Hematopoietic multipotent progenitor cell treated with erythropoietin and hydrocortisone succinate and interleukin-3 and kit ligand, for 17 days (in vitro differentiated cells): ENCODE results near the gene PSG5.
A peak's percentile ranks its signal among the peaks of the same experiment; 100 is the strongest.
"Not testable (repeated sequence)": the region's sequence is repeated elsewhere in the genome, so short reads cannot be mapped to it uniquely, and the experiment has no call there.

Source experiments
- DNase-seq: peaks from one replicate; pipeline ENCODE4 v3.0.0-alpha.2; 2015; ENCODE audit warnings: low spot score

PSG5 gene

DNA sequence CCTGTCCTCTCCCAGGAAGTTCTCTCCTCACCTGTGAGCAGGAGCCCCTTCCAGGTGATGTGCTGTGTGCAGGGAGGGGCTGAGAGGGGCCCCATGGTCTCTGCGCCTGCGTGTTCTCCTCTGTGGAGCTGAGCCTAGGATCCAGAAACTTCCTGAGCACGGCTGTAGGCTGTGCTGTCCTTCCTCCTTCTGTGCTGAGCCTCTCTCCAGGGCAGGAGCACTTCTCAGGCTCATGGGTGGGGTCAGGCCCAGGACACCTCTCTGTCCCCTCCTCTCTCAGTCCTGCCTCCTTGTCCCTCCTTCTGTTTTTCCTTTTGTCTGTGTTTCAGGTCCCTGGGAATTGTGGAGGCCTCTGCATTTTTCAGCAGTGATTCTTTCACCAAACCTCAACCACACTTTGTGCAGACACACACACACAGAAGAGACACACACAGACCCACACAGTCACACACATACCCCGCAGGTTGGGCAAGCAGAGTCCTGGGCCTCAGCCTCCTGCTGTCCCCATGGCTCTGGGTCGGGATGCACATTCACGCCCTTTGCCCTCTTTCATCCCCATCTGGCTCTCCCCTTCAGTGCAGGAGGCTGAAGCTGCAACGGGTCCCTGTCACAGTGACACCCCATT is at the start of gene PSG5:
Gene PSG5, minus strand, starts transcription at position 226 of the 625 bp plus-strand sequence. Its CDS starts 131 bp downstream, at position 95.
- DNase-seq = not testable (repeated sequence)

DNA sequence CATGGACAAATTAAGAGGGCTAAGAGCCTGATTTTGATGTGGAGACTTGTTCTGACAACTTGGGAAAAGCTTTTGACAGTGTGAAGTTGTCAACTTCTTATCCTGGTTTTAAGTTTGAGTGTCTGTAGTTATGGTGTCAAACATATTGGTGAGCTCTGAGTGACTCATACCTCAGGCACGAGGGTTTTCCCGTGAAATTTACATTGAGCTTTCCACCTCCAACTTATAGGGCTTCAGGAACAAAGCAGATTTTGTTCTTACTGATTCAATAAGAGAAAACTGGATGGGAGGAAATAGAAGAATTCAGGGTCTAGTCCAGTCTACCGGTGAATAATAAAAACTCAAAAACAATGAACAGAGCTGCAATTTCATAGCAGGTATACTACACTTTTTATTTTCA is 49.4 kb upstream of the PSG5 start:
- not testable (repeated sequence) for DNase-seq

DNA sequence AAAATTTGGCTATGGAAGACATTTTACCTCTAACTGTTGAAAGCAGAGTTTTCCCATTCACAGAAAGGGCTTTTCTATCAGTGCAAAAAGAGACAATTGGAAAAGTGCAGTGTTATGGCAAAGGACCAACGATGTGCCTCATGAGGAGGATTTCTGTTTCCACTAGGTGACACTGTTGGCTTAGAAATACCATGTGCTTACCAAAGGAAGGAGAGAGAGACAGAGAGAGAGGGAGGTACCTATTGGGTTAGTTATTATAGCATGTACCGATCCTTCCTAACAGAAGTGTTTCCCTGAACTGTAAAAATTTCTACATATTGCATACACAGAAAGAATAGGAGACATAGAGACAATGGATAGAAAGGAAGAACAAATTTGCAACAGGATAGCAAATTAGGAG is 43.0 kb upstream of the PSG5 start:
- DNase-seq = no peak

DNA sequence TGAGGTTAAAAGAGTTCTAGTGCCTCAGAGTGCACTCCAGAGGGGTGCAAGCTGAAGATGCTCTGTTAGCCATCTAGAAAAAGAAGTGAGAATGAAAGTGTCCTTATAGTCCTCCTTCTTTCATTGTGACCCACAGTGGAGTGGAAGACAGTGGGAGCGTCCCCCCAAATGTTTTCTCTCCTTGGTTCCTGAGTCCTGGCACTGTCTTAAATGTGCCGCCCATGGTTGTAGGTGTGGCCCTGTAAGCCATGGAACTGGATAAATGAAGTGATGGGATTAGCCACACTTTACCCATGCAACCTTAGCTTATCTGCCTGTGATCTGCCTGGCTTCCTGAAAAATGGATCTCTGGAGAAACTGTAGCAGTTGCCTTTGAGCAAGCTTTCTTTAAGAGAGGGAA is 42.4 kb upstream of the PSG5 start:
- DNase-seq = not testable (repeated sequence)

DNA sequence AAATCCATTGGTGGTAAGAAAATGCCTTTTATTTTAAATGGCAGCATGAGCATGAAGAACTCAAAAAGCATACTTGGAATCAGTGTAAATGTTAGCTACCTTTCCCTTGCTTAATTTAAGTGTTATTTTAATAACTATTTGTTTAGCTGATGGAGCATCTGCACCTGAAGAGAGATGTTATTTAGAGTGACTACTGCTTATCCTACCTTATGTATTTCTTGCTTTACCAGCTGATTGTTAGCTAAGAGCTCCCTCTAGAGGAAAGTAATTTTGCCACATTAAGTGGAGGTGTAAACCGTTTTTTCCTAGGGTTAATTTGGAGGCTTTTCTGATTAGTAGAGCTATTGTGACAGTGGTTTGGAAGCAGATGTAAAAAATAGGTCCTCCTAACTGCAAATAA is 40.6 kb upstream of the PSG5 start:
- not testable (repeated sequence) for DNase-seq

DNA sequence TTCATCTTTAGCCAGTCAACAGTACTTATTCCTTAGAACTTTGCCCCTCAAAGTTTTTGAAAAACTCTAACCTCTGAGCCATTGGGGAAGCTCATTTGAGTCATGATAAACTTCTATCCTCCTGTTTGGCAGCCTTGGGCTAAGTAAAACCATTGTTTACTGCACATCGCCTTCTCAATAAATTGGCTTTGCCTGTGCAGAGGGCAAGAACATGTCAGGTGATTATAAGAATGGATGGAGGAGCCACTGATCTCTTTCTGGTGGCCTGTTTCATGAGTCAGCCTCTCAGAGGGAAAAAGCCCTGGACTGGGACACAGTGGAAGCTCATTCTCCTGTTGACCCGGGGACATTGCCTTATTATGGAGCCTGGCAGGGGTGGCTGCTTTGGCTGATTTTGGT is 38.5 kb upstream of the PSG5 start:
- no peak for DNase-seq

DNA sequence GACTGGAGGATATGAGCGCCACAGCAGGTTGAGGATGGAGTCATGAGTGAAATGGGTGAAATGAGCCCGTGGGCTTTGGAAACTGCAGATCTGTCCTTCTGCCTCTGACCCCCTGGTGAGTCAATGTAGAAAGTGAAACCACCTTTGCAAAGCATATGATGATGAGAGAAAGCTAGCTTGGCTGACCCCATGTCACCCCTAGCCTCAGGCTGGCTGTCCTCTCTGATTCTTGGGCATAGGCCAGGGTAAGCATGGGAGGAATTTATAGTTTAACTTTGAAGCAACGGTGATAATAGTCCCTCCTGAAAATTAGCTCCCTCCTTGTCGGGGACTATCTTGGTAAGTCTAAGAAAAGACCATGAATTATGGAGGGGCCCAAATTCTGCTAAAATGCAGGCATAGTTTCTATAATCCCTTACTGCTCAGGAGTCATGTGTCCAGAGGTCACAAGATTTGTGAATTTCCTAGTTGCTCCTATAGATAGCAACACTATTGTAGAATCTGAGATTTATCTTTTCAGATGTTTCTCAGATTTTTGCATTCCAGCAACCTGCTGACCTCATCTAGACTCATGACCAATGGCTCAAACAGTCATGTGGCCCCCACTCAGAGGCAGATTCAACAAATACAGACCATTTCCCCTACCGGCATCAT is 38.0 kb upstream of the PSG5 start:
- DNase-seq = not testable (repeated sequence)

DNA sequence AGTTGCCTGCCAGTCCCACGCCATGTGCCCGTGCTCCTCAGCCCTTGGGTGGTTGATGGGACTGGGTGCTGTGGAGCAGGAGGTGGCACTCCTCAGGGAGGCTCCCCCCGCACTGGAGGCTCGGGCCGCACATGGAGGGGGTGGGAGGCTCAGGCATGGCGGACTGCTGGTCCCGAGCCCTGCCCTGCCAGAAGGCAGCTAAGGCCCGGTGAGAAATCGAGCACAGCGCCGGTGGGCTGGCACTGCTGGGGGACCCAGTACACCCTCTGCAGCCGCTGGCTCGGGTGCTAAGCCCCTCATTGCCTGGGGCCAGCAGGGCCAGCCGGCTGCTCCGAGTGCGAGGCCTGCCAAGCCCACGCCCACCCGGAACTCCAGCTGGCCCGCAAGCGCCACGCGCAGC is 35.6 kb upstream of the PSG5 start:
- DNase-seq = not testable (repeated sequence)

DNA sequence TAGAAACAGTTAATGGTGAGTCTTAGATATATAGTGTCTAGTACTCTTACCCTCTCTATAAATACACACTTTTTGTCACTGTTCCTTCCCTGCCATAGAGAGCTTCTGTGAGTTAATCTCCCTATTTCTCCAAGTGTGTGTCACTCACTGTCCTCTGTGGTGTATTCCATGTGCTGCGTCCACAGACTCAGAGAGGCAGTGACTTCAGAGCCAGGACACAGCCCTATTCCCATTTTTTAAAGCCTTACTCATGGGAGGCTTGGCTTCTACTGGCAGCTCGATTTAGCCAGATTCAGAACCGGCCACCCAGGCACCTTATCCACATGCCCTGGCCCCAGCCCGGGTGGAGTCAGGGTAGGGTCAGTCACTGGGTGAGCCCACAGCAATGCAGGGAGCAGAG is 32.8 kb upstream of the PSG5 start:
- not testable (repeated sequence) for DNase-seq

DNA sequence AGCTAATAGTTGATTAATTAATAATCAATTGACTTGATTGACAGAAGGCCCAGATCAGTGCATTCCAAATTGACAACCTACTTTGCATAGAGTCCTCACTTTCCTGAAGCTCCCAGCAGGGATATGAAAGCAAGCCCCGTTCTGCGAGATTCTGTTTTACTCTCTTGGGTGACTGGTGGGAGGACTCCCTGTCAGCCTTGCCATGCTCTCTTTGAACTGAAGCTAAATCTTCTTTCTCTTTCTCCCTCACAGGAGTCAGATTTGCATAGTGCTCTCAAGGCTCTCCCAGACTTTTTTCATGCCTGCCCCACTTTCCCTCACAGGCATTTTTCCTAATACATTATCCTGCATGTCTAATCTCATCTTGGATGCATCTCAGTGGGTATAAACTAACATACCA is 29.5 kb upstream of the PSG5 start:
- not testable (repeated sequence) for DNase-seq

DNA sequence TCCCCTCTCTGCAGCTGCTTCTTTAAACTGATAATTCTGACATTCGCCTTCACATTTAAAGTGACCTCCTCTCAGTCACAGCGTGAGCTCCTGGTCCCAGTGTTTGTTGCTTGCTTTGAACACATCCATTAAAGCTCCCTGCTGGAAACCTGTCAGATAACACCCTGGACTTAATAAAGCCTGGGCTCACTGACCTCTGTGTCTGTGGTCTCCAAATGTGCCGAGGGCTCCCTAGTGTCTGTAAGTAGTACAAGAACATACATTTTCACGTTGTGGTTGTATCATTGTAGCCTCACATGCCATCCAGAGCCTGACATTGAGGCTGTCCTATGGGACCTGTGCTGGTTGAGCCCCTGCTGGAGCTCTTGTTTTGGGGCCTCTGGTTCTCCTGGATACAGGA is 21.7 kb upstream of the PSG5 start:
- no peak for DNase-seq

DNA sequence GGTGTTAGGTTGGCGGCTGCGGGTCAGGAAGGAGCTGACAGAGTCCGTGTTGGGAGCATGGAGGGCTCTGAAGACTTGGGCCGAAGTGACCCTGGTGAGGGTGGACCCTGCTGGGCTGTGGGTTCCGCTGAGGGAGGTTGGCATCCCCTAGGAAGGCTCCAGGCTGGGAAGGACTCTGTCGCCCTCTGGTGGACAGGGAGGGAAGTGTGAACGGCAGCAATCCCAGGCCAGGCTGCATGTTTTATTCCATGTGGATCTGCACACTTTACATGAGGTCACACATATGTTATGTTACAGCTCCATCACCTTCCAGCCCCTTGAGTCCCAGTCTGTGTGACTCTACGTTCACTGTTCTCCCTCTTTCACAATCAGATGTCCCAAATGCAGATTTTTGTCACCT is 20.8 kb upstream of the PSG5 start:
- peak; percentile 32 for DNase-seq

DNA sequence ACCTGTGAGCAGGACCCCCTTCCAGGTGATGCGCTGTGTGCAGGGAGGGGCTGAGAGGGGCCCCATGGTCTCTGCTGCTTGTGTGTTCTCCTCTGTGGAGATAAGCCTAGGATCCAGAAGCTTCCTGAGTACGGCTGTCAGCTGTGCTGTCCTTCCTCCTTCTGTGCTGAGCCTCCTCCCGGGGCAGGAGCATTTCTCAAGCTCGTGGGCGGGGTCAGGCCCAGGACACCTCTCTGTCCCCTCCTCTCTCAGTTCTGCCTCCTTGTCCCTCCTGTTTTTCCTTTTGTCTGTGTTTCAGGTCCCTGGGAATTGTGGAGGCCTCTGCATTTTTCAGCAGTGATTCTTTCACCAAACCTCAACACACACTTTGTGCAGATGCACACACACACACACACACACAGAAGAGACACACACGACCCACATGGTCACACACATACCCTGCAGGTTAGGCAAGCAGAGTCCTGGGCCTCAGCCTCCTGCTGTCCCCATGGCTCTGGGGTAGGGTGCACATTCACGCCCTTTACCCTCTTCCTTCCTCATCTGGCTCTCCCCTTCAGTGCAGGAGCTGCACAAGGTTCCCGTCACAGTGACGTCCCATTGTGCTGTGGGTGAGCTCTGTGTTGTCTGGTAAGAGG is 19.3 kb upstream of the PSG5 start, which contains the start of gene PSG4:
Gene PSG4, minus strand, starts transcription at position 168 of the 635 bp plus-strand sequence. Its CDS starts 102 bp downstream, at position 66.
- DNase-seq = not testable (repeated sequence)

DNA sequence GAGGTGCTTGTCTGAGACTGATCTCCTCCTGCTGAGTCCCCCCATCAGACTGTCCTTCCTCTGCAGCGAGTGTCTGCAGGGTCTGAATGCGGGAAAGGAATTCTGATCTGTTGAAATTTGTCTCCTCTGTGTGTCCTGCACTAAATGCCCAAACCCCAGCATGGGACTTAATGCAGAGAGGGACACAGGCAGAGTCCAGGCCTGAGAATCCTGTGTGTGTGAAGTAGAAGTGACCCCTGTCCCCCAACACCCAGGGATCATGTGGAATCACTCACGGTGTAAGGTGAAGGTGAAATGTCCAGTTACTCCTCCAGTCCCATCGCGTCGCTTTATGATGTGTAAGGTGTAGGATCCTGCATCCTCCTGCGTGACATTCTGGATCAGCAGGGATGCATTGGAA is 17.3 kb upstream of the PSG5 start:
- not testable (repeated sequence) for DNase-seq

DNA sequence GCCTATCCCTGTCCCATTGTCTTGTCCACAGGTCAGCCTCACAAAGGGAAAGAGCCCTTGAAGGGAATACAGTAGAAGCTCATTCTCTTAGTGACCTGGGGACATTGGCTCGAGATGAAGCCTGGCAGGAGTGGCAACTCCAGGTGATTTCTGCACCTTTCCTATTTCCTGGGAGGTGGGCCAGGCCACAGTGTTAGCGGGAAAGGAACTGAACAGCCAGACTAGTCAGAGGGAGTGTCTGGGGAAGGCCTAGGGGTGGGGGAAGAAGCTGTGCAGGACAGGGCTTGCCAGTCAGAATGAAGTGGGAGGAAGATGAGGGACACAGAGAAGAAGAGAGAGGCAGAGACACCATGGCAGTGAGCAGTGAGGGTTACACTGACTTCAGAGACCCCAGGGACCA is 15.6 kb upstream of the PSG5 start:
- not testable (repeated sequence) for DNase-seq

DNA sequence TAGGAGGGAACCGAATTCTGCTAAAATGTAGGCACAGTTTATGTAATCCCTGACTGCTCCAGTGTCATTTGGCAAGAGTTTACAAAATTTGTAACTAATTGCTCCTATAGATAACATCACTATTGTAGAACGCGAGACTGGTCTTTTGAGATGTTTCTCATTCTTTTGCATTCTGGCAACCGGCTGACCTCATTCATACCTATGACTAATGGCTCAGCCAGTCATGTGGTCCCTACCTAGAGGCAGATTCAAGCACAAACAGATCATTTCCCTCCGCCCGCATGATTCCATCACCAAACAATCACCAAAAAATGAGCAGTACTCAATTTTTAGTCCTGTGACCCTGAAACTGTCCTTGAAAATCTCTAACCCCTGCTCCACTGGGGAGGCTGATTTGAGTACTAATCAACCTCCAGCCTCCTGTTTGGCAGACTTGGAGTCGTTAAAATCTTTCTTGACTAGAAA is 15.0 kb upstream of the PSG5 start:
- DNase-seq = not testable (repeated sequence)

DNA sequence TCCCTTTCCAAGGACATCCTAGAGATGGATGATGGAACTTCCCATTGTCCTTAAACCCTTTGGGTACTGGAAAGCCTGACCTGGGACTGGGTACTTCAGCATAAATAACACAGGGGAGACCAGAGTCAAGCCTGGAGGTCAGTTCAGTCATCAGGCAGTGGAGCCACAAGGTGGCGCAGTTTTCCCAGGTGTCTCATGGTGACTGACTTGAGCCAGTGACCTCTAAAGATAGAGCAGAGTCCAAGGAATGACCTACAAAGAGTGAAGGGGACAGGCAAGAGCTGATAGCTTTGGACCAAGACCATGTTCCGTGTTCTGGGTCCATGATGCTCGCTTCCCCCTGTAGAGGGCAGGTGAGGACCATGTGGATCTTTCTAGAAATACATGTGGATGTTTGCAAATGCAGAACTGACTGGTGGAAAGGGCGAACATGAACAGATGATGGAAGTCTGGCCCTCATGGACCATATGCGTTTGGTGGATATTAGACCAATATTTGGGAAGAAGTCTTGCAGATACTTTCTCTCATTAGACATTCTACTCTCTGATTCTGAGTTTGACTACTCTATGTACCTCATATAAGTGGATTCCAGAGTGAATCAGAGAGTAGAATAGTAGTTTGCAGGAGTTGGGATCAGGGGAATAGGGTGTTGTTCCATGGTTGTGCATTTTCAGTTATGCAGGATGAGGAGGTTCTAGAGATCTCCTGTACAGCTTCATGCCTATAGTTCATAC is 12.5 kb upstream of the PSG5 start:
- not testable (repeated sequence) for DNase-seq

DNA sequence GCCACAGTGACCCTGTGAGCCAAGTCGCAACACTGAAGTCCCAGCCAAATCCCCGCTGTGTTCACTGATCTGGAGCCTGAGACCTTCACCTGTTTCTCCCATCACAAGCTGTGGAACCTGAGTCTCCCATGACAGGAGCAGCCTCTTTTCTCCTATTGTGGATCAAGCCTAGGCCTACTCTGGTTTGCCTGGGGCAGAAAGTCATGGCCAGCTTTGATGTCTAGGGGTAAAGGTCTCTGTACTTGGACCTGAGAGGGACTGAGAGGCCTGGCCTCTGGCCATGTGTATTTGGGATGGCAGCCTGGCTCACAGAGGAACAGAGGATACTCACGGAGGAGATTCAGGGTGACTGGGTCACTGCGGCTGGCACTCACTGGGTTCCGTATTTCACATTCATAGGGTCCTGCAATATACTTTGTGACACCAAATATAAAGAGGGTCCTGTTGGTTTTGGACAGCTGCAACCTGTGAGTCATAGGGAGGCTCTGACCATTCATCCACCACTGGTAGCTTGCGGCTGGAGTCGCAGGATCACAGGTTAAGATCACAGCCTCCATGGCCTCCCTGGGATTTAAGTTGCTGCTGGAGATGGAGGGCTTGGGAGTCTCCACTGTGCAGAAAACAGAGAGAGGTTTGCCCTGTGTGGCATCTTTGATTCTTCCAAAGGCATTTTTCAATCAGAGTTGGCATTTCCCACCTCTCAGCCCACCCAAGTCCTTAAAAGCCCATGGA is 11.5 kb upstream of the PSG5 start:
- DNase-seq = not testable (repeated sequence)

DNA sequence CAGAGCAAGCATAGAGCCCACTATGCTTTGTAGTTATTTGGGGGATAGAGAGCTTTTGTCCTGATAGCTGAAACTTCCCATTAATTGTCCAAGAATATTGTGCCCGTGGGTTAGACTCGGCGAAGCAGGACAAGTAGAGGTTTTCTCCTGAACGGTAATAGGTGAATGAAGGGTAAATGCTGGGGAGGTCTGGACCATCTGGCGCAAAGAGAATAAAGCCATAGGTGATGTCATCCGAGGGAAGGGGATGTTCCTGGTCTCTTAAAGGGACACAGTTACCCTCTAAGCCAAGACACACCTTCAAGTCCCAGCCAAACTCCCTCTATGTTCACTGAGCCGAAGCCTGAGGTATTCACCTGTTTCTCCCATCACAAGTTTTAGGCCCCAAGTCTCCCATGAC is 8.1 kb upstream of the PSG5 start:
- not testable (repeated sequence) for DNase-seq

DNA sequence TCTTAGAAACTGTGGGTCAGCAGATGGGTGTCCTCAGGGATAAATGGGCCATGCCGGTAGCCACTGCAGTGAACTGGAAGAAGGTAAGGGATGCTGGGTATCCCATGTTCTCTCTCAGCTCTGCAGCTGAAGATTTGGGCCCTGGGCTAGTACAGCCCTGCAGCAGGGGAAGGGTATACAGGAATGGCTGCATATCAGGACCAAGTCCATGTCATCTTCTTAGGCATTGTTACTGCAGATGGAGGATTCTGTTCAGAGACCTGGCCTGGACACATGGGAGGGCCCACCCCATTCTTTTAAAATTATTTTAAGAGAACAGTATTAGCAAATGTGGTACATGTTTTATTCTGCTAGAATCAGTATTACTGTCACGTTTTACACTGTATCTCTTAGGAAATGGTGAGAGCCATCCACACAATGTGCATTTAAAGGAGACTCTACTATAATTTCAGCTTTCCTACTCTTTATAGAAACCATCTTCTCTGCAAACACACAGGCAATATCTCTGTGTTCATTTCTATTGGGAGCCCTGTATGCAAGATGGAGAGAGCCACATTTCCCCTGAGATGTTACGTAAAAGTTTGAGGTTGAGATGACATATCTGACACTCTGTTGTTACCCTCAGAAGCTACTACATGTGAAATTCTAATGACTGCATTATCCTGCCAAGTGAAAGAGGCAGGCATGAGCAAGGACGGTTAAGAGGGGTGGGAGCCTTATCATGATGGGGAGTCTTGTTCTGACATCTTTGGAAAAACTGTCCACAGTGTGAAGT is 6.2 kb upstream of the PSG5 start:
- not testable (repeated sequence) for DNase-seq

DNA sequence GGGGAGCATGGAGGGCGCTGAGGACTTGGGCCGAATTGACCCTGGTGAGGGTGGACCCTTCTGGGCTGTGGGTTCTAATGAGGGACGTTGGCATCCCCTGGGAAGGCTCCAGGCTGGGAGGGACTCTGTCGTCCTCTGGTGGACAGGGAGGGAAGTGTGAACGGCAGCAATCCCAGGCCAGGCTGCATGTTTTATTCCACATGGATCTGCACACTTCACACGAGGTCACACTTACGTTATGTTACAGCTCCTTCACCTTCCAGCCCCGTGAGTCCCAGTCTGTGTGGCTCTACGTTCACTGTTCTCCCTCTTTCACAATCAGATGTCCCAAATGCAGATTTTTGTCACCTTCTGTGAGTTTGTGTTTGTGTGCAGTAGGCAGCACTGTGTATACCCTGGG is 1.8 kb upstream of the PSG5 start:
- not testable (repeated sequence) for DNase-seq
